ENCODE results near the gene RTL9. TPM values are rescaled to one million over a fixed set of nuclear protein-coding genes. Genes with fewer than 3 reads are reported as not detected.

RTL9 gene
- total RNA-seq, 3 donors from 2014 or later (not counting 1 experiment from before 2014, with no cell fraction given), result not detected

GRCh38 chrX:110317061-110317819 is 41.4 kb upstream of the RTL9 start:
- peak overlapping the region; percentile 91 for H3K4me3 Mint-ChIP-seq
- DNase-seq, result peak; percentile 26 to 44
- Histone ChIP-seq H3K27me3 (ENCODE audit: control insufficient read depth, insufficient read depth, low read length) (no peaks in the 10 kb centered on the region), H3K27ac (ENCODE audit: low read length) (peak overlapping the region; percentile 88), H3K9me3 (ENCODE audit: control insufficient read depth, insufficient read depth, low read length) (no peaks in the 10 kb centered on the region), H3K4me3 (ENCODE audit: low read length) (peak overlapping the region; percentile 97), H3K4me1 (ENCODE audit: control insufficient read depth, insufficient read depth, low read length) (peaks cover 5% of the 10 kb centered on the region), H3K36me3 (ENCODE audit: control insufficient read depth, insufficient read depth, low read length) (no peaks in the 10 kb centered on the region)
- TF ChIP-seq CTCF (IDR thresholded peaks at IDR 0.05), result no peak
- no peaks in the 10 kb centered on the region for H3K9me3 Mint-ChIP-seq
- H3K27ac Mint-ChIP-seq, result peak overlapping the region; percentile 68 to 92
- WGBS (ENCODE audit: insufficient coverage), result under 1% methylated on average over 40 of the region's 40 CpGs
- H3K4me1 Mint-ChIP-seq, result peaks cover 15 to 18% of the 10 kb centered on the region in 2 donors
- intact Hi-C loops (cut with micrococcal nuclease), result loop anchor here (5.0 kb wide), 1 partner anchor 80 kb away; no protein-coding TSS in a partner anchor
- H3K27me3 Mint-ChIP-seq (ENCODE audit: low read depth in 2 of 2), result no peaks in the 10 kb centered on the region
- H3K36me3 Mint-ChIP-seq, result no peaks in the 10 kb centered on the region
- ATAC-seq, result peak; percentile 9 to 21 (median 12)

- H3K36me3 ChIP-seq (ENCODE audit: control insufficient read depth, insufficient read depth, low read length), result no peaks in the 10 kb centered on the region
- H3K36me3 Mint-ChIP-seq, result no peaks in the 10 kb centered on the region
- H3K27ac Mint-ChIP-seq, result peak within 1 kb of the TSS; percentile 68 to 92
- no peak for TF ChIP-seq CTCF (IDR thresholded peaks at IDR 0.05)
- peaks cover 5% of the 10 kb centered on the region for H3K4me1 ChIP-seq (ENCODE audit: control insufficient read depth, insufficient read depth, low read length)
- DNase-seq (peak; percentile 76 to 91), ATAC-seq (peak; percentile 86 to 98 (median 87))
- H3K9me3 Mint-ChIP-seq, result no peaks in the 10 kb centered on the region
- intact Hi-C loops (cut with micrococcal nuclease), result loop anchor here (5.0 kb wide), 1 partner anchor 81 kb away; no protein-coding TSS in a partner anchor
- H3K27me3 ChIP-seq (ENCODE audit: control insufficient read depth, insufficient read depth, low read length), result no peaks in the 10 kb centered on the region
- peak within 1 kb of the TSS; percentile 88 for H3K27ac ChIP-seq (ENCODE audit: low read length)
- H3K9me3 ChIP-seq (ENCODE audit: control insufficient read depth, insufficient read depth, low read length), result no peaks in the 10 kb centered on the region
- under 1% methylated on average over 66 of the region's 78 CpGs for WGBS (ENCODE audit: insufficient coverage)
- H3K4me3 ChIP-seq (ENCODE audit: low read length), result peak within 1 kb of the TSS; percentile 97
- peaks cover under 1 to 2% of the 10 kb centered on the region in 2 donors for H3K27me3 Mint-ChIP-seq (ENCODE audit: low read depth in 2 of 2)
- peak within 1 kb of the TSS; percentile 92 for H3K4me3 Mint-ChIP-seq
- peaks cover 15 to 18% of the 10 kb centered on the region in 2 donors for H3K4me1 Mint-ChIP-seq
Observed at GRCh38 chrX:110317820-110318663, 40.6 kb upstream of the RTL9 start, which contains the start of gene AMMECR1. AMMECR1 (minus strand) TSS chrX:110318085; CDS start chrX:110318071, 14 bp downstream.

GRCh38 chrX:110318664-110318968 is 40.0 kb upstream of the RTL9 start:
- Mint-ChIP-seq H3K4me3 (peak overlapping the region; percentile 92), H3K27me3 (ENCODE audit: low read depth in 2 of 2) (peaks cover 5 to 7% of the 10 kb centered on the region in 2 donors), H3K36me3 (no peaks in the 10 kb centered on the region), H3K4me1 (peaks cover 11 to 15% of the 10 kb centered on the region in 2 donors), H3K9me3 (no peaks in the 10 kb centered on the region), H3K27ac (peak overlapping the region; percentile 68 to 92)
- no peak for ATAC-seq
- 0% methylated on average over 2 of the region's 4 CpGs for WGBS (ENCODE audit: insufficient coverage)
- Histone ChIP-seq H3K36me3 (ENCODE audit: control insufficient read depth, insufficient read depth, low read length) (no peaks in the 10 kb centered on the region), H3K27me3 (ENCODE audit: control insufficient read depth, insufficient read depth, low read length) (no peaks in the 10 kb centered on the region), H3K27ac (ENCODE audit: low read length) (peak overlapping the region; percentile 82), H3K4me1 (ENCODE audit: control insufficient read depth, insufficient read depth, low read length) (peaks cover 5% of the 10 kb centered on the region), H3K9me3 (ENCODE audit: control insufficient read depth, insufficient read depth, low read length) (no peaks in the 10 kb centered on the region), H3K4me3 (ENCODE audit: low read length) (peak overlapping the region; percentile 76)
- no peak for DNase-seq
- no peak for TF ChIP-seq CTCF (IDR thresholded peaks at IDR 0.05)
- intact Hi-C loops (cut with micrococcal nuclease), result loop anchor here (5.0 kb wide), 1 partner anchor 81 kb away; no protein-coding TSS in a partner anchor
